HG03565 (cell line): ENCODE measurements around the gene AJUBA.
"Not testable (repeated sequence)": the region's sequence is repeated elsewhere in the genome, so short reads cannot be mapped to it uniquely, and the experiment has no call there.

ENCODE experiments used
- ATAC-seq: cut with Tn5 transposase; IDR thresholded peaks from one replicate; pipeline ENCODE4 v1.9.1; 2021; ENCODE audit warnings: mild to moderate bottlenecking, moderate library complexity; ENCODE audit not compliant: unreplicated experiment

Gene AJUBA

GRCh38 chr14:22982477-22983245, at the start of gene AJUBA:
Gene AJUBA (minus strand): TSS chr14:22982551. CDS start chr14:22982266, 285 bp downstream.
- ATAC-seq: no peak

- ATAC-seq: no peak
These were observed 48.6 kb upstream of the AJUBA start for GRCh38 chr14:23030936-23031335.

- ATAC-seq: no peak
These were observed 46.4 kb upstream of the AJUBA start for GRCh38 chr14:23028799-23029198.

GRCh38 chr14:23025151-23025814, 42.9 kb upstream of the AJUBA start:
- no peak for ATAC-seq

- ATAC-seq: no peak
These were observed 42.3 kb upstream of the AJUBA start for GRCh38 chr14:23024612-23025075.

GRCh38 chr14:23023795-23024152, 41.4 kb upstream of the AJUBA start:
- ATAC-seq: no peak

GRCh38 chr14:23023022-23023794, 40.9 kb upstream of the AJUBA start:
- ATAC-seq: no peak

- no peak for ATAC-seq
These were observed 39.6 kb upstream of the AJUBA start for GRCh38 chr14:23021889-23022442.

- ATAC-seq: no peak
These were observed 39.1 kb upstream of the AJUBA start for GRCh38 chr14:23021434-23021833.

GRCh38 chr14:23020143-23021128, 38.1 kb upstream of the AJUBA start:
- ATAC-seq: no peak

GRCh38 chr14:23018107-23018506, 35.8 kb upstream of the AJUBA start:
- ATAC-seq: no peak

GRCh38 chr14:23017091-23017490, 34.7 kb upstream of the AJUBA start:
- ATAC-seq: no peak

GRCh38 chr14:23015618-23016017, 33.3 kb upstream of the AJUBA start:
- no peak for ATAC-seq

GRCh38 chr14:23013749-23014054, 31.4 kb upstream of the AJUBA start:
- not testable (repeated sequence) for ATAC-seq

GRCh38 chr14:23013054-23013748, 30.9 kb upstream of the AJUBA start:
- ATAC-seq: no peak

- no peak for ATAC-seq
These were observed 27.8 kb upstream of the AJUBA start, which contains the start of gene C14orf93 for GRCh38 chr14:23009939-23010726. Gene C14orf93 (minus strand): TSS chr14:23010143. CDS start chr14:22999023, 11,120 bp downstream.

- ATAC-seq: no peak
These were observed 27.2 kb upstream of the AJUBA start for GRCh38 chr14:23009483-23009938.

- ATAC-seq: no peak
These were observed 26.5 kb upstream of the AJUBA start for GRCh38 chr14:23008831-23009230.
